Myocyte (in vitro differentiated cells): ENCODE results near the gene NLRP6. TPM values are rescaled to one million over a fixed set of nuclear protein-coding genes. Genes with fewer than 3 reads are reported as not detected.

Experiments used
- DNase-seq: peaks from one replicate; pipeline ENCODE4 v3.0.0-alpha.2; 2012; ENCODE audit warnings: low read depth
- total RNA-seq: library from RNA; depleted of rRNA; stranded (reverse); fragments of >200 nt; gene quantifications from 2 replicates; pipeline ENCODE4 v1.2.3, GENCODE V29; 2014

The NLRP6 gene
- total RNA-seq, 1 donor from 2014 or later = not detected

DNA sequence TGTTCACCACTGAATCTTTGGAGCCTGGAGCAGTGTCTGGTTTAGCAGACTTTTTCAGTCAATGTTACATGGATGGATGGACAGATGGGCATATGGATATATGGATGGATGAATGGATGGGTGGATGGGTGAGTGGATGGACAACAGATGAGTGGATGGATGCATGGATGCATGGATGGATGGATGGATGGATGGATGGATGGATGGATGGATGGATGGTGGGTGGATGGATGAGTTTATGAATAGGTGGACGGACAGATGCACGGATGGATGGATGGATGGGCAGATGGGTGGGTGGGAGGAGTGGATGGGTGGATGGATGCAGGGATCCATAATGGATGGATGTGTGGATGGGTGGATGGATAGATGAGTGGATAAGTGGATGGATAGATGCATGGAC, 22.4 kb upstream of the NLRP6 start:
- DNase-seq = no peak

DNA sequence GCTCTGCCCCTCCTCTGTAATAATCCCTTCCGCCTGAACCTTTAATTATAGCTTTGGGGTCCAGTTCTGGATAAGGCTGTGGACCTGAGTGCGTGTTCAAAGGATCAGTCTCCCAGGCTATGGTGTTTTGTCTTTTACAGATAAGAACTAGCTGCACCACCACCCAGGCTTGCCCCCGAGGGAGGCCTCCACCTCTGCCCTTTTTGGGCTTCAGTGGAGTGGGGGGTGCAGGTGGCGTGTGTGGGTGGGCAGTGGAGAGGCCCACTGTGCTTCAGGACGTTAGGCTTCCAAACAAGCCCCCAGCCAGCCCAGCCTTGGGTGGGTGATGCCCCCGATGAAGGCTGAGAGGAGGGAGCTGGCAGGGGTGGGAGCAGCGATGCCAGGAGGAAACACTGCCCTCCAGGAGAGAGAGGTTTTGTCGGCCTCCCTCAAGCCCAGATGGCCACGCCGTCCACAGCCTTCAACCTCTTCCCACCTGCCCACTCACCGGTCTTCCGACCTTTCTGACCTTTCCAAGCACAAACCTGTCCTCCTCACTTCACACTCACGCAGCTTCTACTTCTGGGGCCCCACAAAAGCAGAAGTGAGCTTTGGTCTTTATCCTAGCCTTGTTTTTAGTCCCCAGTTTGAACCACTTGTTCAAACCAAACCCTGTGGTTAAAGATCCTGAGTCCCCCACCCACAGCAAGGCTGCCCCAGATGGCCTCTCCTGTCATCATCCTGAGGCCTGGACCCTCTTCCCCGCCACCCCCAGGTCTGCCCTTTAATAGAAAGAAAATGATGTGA, 21.1 kb upstream of the NLRP6 start:
- DNase-seq = no peak

DNA sequence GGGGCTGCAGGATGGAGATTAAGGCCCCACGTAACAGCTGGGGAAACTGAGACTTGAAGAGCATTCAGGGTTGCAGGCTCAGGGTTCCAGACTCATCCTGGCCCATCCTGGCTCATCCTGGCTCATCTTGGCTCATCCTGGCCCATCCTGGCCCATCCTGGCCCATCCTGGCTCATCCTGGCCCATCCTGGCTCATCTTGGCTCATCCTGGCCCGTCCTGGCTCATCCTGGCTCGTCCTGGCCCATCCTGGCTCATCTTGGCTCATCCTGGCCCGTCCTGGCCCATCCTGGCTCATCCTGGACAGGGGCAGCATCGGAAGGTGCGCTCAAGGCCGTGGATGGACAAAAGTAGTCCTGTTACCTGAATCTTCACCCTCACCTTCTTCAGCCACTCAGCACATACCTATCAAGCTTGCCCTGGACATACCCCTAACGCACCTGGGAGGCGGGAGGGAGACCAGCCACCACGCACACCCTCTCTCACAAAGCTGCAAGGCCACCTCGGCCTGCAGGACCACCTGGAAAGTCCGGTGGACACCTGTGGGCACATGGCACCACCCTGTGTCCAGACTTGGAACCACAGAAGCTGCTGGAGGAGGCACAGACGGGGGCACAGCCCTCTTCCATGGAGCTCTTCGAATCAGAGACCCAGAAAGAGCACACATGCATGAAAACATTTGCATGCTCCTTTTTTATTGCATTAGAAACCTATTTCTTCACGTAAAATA, 20.3 kb upstream of the NLRP6 start:
- DNase-seq = no peak

DNA sequence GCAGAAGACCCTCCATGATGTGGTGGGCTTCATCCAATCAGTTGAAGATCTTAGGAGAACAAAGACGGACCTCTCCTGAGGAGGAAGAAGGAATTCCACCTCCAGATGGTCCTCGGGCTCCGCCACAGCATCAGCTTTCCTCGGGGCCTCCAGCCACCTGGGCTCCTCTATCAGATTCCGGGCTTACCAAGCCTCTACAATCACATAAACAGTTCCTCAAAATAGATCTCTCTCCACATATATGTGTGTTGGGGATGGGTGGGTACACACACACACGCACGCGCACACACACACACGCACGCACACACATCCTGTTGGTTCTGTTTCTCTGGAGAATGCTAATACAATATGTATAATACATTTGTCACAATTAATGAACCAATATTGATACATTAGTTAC, 18.8 kb upstream of the NLRP6 start:
- DNase-seq = no peak

DNA sequence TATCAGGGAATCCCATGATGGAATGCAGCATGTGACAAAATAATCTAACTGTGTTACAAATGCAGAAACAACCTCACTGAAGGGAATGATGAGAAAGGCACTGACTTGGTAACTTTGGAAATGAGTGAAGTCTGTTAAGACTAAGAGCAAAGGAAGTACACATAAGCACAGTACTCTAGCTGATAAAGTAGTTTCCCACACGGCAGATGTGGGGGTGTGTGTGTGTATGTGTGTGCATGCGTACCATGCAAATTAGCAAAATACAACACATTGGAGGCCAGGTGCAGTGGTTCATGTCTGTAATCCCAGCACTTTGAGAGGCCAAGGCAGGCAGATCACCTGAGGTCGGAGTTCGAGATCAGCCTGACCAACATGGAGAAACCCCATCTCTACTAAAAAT, 16.6 kb upstream of the NLRP6 start:
- DNase-seq = no peak

DNA sequence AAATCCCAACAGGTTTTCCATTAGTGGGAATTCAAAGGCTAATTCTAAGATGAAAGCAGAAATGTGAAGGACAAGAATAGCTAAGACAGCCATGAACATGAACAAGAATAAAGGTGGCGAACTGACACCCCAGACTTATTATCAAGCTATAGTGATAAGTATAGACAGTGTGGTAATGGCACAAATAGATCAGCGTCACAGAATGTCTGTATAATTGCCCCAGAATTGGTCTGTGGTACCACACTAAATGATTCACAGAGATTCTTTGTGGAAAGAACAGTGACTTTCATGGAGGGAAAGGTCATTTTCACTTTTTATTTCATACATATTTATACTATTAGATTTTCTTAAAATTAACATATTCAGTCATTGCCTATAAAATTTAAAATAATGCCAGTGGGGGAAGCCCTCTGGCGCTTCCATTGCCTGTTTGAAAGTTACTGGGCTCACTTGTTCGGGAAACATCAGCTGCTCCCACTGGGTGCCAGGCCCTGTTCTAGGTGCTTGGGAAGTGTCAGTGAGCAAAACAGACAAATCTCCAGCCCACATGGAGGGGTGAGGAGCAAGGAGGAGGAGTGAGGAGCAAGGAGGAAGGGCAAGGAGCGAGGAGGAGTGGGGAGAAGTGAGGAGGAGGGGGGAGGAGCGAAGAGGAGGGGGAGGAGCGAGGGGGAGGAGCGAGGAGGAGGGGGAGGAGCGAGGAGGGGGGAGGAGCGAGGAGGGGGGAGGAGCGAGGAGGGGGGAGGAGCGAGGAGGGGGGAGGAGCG, 11.3 kb upstream of the NLRP6 start:
- DNase-seq = no peak

DNA sequence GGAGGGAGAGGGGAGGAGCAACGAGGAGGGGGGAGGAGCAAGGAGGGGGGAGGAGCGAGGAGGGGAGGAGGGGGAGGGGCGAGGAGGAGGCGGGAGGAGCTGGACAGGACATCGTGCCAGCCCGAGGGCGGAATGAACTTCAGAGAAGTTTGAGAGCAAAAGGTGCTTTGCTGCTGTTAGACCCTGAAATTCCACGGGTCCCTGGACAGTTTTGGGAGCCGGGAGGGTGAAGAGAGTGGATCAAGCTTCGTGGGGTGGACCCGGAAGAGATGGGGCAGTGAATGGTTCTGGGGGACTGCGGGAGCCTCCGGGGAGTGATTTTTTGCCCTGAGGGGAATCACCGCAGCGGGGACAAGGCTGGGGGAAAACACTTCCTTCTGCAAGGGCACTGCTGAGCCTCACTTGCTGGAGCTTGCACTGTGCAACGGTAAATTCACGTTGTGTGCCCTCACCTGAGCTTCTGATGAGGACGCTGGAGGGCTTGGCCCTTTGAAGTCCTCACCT, 10.7 kb upstream of the NLRP6 start:
- DNase-seq = no peak

DNA sequence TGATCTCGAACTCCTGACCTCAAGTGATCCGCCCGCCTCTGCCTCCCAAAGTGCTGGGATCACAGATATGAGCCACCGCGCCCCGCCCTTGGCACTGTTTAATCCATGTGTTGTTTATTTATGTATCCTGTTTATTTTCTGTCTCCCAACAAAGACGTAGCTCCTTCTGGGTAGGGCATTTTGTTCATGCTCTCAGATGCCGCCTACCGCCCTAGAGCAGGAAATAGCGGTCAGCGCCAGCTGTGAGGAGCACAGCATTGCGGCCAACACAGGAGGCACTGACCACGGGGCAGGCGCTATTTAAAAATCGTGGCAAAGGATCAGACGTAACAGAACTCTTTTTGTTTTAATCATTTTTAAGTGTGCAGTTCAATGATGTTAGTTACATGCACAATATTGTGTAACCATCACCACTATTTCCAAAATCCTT, 9.5 kb upstream of the NLRP6 start:
- DNase-seq = peak; percentile 95

DNA sequence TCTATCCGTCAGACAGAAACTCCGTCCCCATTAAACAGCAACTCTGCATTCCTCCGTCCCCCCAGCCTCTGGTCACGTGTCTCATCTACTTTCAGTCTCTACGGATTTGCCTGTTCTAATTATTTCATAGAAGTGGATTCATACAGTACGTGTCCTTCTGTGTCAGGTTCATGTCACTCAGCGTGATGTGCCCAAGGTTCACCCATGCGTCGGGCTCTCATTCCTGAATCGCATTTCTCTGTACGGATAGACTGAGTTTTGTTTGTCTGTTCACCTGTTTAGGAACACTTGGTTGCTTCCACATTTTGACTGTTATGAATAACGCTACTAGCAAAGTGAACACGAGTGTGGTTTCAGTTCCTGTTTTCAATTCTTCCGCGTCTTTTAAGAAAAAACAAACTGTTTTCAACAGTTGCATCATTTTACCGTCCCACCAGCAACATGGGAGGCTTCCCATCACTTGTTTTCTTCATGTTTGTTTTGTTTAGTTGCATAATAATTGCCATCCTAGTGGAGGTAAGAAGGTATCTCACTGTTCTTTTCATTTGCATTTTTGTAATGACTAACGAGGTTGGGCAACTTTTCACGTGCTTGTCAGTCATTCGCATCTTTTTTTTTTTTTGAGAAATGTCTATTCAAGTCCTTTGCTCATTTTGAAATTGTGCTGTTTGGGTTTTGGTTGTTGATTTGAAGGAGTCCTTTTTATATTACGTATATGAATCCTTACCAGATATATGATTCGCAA, 8.9 kb upstream of the NLRP6 start:
- DNase-seq = no peak

DNA sequence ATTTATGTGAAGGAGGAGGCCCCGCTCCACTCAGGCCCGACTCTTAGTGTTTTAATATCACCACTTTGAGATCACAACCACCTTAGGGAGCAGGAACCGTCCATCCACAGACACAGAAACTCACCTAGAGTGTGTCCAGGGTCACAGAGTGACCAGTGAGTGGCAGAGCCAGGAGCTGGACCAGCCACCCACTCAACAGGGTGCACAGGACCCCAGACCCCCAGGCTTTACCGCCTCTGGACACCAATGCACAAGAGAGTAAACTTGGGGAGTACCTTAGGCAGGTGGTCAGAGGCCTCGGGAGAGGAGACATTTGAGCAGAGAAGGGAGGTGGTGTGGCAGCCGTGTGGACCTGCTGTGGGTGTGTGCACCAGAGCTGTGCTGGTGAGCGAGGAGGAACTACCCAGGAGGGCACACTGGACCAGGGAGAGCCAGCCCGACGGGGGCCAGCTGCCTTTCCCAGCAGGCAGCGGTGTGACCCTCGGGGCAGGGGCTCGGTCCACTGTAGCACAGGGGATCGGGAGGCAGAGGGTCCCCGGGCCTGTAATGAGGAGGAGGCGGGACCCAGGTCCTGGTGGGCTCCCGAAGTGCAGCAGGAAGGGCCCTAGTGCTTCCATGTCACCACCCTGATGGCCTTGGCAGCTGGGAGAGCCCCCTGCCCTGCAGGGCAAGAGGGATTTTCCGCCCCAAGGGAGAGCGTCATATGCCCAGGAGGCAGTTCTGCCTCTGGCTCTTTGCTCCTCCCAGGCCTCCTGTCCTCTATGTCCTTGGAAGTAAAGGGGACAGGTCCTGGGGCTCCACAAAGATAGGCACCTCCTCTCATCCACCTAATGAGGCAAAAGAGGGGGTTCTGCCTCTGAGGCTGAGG, 7.5 kb upstream of the NLRP6 start:
- DNase-seq = no peak

DNA sequence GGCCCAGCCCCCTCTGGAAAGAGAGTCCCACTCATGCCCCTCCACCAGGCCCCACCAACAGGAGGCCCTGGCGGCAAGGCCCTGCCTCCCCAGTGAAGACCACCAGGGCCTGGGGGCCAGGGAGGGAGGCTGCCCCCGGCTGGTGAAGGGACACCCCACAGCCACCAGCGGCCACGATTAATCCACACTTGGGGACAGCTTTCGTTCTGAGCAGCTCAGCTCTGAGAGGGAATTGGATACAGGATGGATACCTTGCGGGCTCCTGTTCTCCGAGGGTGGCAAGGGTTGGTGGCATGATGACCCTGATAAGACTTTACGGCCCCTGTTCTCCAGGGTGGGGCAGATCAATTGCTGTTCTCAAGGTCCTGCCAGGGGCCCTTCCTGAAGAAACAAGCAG, 6.9 kb upstream of the NLRP6 start:
- no peak for DNase-seq

DNA sequence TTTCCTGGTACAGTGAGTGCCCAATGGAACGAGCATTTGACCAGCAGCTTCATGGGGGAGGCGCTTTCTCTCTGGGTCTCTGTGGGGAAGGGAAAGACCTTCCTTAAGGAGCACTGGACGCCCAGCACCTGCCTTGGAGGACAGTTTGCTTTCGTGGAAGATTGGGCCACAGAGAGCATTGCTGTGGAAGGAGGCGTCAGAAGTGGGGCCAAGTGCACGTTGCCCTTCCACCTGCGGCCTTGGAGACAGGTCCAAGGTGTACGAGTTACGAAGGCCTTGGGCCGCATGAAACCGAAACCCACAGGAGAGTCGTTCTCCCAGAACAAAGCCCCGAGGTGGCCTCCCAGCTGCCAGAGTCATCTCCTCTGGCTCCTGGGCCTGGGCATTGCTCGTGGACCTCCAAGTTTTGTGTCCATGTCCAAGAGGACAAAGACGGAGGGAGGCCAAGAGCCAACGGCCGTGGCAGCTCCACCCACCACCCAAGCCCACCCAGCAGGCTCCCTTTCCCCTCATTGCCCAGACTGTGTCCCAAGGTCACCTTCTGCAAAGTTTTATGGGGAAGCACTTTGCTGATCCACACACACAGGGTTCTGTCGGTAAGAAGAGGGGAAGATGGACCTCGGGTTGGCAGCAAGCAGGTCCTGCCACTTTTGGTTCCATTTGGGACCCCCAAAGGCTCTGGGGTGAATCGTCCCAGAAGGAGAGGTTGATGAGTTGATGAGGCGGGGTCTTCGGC, 5.8 kb upstream of the NLRP6 start:
- DNase-seq = no peak

DNA sequence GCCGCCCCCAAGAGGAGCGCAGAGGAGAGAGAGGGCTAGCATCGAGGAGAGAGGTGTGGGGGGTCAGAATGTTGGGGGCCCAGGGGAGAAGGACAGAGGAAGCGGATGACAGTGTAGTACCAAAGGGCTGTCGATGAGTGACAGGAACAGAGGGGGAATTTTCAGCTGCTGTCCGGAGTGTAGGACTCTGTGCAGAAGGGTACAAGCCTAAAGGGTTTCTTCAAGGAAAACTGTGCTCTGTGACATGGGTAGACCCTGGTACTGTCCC, 5.3 kb upstream of the NLRP6 start:
- DNase-seq = no peak

DNA sequence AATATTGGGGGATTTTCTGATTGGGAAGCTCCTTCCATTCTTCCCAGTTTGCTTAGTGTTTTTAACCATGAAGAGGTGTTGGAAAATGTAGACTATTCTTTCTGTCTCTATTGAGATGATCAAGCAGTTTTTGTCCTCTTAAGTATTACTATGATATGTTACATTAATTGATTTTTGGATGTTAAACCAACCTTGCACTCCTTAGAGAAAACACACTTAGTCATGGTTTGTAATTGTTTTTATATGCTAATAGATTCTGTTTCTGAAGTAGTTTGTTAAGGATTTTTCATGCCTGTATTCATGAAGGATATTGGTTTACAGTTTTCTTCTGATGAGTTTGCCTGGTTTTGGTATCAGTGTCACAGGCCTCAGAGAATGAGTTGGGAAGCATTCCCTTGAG, 2.0 kb upstream of the NLRP6 start:
- no peak for DNase-seq

DNA sequence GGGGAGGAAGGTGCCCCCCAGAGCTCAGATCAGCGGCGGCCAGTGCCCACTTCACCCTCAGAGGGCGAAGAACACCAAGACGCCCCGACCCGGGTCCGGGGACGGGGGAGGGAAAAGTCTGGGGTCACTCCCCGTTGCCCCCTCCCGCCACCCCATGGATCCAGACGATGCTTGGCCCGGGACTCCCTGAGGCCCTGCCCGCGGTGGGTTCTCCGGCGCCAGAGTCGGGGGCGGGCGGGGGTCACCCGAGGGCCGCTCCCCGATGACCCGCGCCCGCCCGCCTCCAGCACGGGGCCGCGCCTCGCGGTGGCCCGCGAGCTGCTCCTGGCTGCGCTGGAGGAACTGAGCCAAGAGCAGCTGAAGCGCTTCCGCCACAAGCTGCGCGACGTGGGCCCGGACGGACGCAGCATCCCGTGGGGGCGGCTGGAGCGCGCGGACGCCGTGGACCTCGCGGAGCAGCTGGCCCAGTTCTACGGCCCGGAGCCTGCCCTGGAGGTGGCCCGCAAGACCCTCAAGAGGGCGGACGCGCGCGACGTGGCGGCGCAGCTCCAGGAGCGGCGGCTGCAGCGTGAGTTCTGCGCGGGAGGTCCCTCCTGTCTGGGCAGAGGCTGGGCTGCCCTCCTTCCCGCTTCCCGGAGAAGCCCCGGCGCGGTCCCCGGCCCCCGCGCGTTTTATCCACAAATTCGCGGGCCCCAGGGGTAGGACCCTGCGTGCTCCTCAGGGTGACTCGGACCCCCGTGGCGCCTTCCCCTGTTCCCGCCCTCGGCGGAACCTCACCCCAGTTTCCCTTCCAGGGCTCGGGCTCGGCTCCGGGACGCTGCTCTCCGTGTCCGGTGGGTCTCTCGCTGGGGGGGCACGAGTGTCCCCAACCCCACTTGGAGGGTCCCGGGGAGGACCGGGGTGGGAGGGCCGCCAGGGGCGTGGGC, 1.1 kb downstream of the NLRP6 start:
- no peak for DNase-seq

DNA sequence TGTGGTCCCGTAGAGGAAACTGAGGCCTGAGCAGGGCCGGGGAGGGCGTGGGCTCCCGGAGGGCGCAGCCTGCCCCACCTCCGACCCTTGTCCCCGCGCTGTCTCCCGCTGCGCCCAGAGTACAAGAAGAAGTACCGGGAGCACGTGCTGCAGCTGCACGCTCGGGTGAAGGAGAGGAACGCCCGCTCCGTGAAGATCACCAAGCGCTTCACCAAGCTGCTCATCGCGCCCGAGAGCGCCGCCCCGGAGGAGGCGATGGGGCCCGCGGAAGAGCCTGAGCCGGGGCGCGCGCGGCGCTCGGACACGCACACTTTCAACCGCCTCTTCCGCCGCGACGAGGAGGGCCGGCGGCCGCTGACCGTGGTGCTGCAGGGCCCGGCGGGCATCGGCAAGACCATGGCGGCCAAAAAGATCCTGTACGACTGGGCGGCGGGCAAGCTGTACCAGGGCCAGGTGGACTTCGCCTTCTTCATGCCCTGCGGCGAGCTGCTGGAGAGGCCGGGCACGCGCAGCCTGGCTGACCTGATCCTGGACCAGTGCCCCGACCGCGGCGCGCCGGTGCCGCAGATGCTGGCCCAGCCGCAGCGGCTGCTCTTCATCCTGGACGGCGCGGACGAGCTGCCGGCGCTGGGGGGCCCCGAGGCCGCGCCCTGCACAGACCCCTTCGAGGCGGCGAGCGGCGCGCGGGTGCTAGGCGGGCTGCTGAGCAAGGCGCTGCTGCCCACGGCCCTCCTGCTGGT, 1.9 kb downstream of the NLRP6 start:
- no peak for DNase-seq

DNA sequence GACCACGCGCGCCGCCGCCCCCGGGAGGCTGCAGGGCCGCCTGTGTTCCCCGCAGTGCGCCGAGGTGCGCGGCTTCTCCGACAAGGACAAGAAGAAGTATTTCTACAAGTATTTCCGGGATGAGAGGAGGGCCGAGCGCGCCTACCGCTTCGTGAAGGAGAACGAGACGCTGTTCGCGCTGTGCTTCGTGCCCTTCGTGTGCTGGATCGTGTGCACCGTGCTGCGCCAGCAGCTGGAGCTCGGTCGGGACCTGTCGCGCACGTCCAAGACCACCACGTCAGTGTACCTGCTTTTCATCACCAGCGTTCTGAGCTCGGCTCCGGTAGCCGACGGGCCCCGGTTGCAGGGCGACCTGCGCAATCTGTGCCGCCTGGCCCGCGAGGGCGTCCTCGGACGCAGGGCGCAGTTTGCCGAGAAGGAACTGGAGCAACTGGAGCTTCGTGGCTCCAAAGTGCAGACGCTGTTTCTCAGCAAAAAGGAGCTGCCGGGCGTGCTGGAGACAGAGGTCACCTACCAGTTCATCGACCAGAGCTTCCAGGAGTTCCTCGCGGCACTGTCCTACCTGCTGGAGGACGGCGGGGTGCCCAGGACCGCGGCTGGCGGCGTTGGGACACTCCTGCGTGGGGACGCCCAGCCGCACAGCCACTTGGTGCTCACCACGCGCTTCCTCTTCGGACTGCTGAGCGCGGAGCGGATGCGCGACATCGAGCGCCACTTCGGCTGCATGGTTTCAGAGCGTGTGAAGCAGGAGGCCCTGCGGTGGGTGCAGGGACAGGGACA, 2.7 kb downstream of the NLRP6 start:
- no peak for DNase-seq
